Activated CD4-positive, alpha-beta T cell treated with anti-CD3 and anti-CD28 coated beads for 48 hours (primary cell): ENCODE results near the gene CYP3A7.
"Not testable (repeated sequence)": the region's sequence is repeated elsewhere in the genome, so short reads cannot be mapped to it uniquely, and the experiment has no call there.

ENCODE experiments used
- DNase-seq: peaks from one replicate; pipeline ENCODE4 v3.0.0-alpha.2; 2020

CYP3A7 gene

GRCh38 chr7:99698867-99699730 is 35.9 kb downstream of the CYP3A7 start:
- not testable (repeated sequence) for DNase-seq

- DNase-seq = no peak
These were observed 40.1 kb downstream of the CYP3A7 start for GRCh38 chr7:99694912-99695304.

- no peak for DNase-seq
These were observed 40.6 kb downstream of the CYP3A7 start for GRCh38 chr7:99694201-99694911.

GRCh38 chr7:99693427-99694200 is 41.4 kb downstream of the CYP3A7 start:
- peak; percentile 6 for DNase-seq

GRCh38 chr7:99693100-99693426 is 41.9 kb downstream of the CYP3A7 start:
- no peak for DNase-seq

GRCh38 chr7:99692563-99692962 is 42.4 kb downstream of the CYP3A7 start:
- DNase-seq = not testable (repeated sequence)

- not testable (repeated sequence) for DNase-seq
These were observed 43.3 kb downstream of the CYP3A7 start for GRCh38 chr7:99691658-99692057.

GRCh38 chr7:99690918-99691317 is 44.1 kb downstream of the CYP3A7 start:
- not testable (repeated sequence) for DNase-seq

GRCh38 chr7:99685871-99686608 is 49.0 kb downstream of the CYP3A7 start:
- not testable (repeated sequence) for DNase-seq

GRCh38 chr7:99685129-99685758 is 49.8 kb downstream of the CYP3A7 start:
- no peak for DNase-seq

- no peak for DNase-seq
These were observed 55.4 kb downstream of the CYP3A7 start, which contains the start of gene CYP3A5 for GRCh38 chr7:99679400-99680191. CYP3A5 (minus strand) TSS chr7:99679996; CDS start chr7:99679896, 100 bp downstream.

GRCh38 chr7:99679032-99679399 is 56.0 kb downstream of the CYP3A7 start:
- DNase-seq = no peak

GRCh38 chr7:99677648-99678045 is 57.3 kb downstream of the CYP3A7 start:
- no peak for DNase-seq

- no peak for DNase-seq
These were observed 57.9 kb downstream of the CYP3A7 start for GRCh38 chr7:99677013-99677647.

- DNase-seq = no peak
These were observed 59.8 kb downstream of the CYP3A7 start for GRCh38 chr7:99674995-99675742.

- DNase-seq = no peak
These were observed 62.4 kb downstream of the CYP3A7 start for GRCh38 chr7:99672573-99672972.

GRCh38 chr7:99669782-99670181 is 65.2 kb downstream of the CYP3A7 start:
- no peak for DNase-seq

- no peak for DNase-seq
These were observed 66.5 kb downstream of the CYP3A7 start for GRCh38 chr7:99668541-99668940.

GRCh38 chr7:99667179-99667578 is 67.8 kb downstream of the CYP3A7 start:
- no peak for DNase-seq

GRCh38 chr7:99666013-99666395 is 69.0 kb downstream of the CYP3A7 start:
- DNase-seq = no peak
